Testis (tissue), 2 donors: Measurements from ENCODE around the gene RRP12.

Experiments
- POLR2A ChIP-seq: fragments of 450-650 bp; IDR thresholded peaks from one replicate; pipeline ENCODE4 v1.6.1; 2017; ENCODE audit warnings: antibody characterized with exemption, mild to moderate bottlenecking, moderate library complexity
- TF ChIP-seq, protein P1 (sequence below), 3 experiments: fragments of 450-650 bp in 2 of 3; fragments of 200-600 bp in 1 of 3; sonication (generic) in 1 of 3; IDR thresholded peaks; one replicate each; pipeline ENCODE4 v1.5.1; 2016 to 2019; ENCODE audit warnings: antibody characterized with exemption in 3 of 3, mild to moderate bottlenecking in 2 of 3, moderate library complexity in 1 of 3

DNA sequence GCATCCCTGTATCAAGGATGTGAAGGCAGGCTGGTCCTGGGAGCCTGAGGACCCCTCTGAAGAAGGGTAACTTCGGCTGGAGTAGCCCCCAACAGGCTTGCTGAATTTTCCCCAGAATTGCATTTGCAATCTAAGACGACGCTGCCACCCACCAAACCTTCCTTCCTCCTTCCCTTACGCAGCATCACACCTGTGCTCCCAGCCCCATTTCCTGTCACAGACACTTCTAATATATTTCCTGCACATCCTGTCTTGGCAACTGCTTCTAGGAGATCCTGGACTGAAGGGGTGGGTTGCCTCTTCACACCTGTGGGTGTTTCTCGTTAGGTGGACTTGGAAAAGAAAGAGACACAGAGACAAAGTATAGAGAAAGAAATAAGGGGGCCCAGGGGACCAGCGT lies 15.4 kb upstream of the RRP12 start:
- TF ChIP-seq, protein P1, sequence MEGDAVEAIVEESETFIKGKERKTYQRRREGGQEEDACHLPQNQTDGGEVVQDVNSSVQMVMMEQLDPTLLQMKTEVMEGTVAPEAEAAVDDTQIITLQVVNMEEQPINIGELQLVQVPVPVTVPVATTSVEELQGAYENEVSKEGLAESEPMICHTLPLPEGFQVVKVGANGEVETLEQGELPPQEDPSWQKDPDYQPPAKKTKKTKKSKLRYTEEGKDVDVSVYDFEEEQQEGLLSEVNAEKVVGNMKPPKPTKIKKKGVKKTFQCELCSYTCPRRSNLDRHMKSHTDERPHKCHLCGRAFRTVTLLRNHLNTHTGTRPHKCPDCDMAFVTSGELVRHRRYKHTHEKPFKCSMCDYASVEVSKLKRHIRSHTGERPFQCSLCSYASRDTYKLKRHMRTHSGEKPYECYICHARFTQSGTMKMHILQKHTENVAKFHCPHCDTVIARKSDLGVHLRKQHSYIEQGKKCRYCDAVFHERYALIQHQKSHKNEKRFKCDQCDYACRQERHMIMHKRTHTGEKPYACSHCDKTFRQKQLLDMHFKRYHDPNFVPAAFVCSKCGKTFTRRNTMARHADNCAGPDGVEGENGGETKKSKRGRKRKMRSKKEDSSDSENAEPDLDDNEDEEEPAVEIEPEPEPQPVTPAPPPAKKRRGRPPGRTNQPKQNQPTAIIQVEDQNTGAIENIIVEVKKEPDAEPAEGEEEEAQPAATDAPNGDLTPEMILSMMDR (IDR thresholded peaks at IDR 0.05) = no peak
- TF ChIP-seq POLR2A = no peak
